COLO829 (cell line): Measurements from ENCODE around the gene EML6.

ENCODE experiments used
- DNase-seq: peaks from one replicate; pipeline ENCODE4 v3.0.0; 2012; ENCODE audit warnings: low spot score

EML6 gene

DNA sequence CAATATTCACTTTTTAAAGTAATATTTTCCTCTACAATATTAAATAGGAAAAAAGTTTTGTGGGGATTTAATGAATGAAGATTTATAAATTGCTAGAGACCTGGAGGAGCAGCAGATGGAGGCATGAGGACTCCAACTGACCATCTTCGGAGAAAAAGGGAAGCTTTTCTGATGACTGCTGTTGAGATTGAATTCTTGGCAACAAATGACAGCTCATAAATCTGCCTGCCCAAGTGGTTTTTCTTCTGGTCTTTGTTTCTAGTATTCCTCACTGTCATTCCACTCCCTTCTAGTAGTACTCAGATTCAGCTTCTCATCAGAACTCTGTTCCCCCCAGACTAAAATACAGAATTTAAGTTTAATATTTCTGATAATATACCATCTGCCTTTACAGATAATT lies 157.0 kb downstream of the EML6 start:
- no peak for DNase-seq

DNA sequence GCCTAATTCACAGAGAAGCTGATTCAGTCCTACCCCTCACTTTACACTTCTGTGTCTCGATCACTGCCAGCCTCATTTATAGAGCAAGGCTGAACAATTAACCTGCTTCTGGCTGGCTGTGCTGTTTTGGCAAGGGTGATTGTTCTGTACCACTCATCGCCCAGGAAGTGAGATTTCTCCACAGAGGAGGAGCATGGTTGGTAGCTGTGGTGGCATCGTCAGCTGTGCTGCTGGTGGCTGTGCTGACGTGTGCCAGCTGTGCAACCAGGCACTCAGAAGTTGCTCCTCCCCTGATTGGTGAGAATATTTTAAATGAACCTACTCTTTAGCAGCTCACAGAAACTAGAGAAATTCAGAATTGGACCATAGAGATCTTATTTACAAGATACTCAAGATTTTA lies 158.3 kb downstream of the EML6 start:
- DNase-seq = no peak

DNA sequence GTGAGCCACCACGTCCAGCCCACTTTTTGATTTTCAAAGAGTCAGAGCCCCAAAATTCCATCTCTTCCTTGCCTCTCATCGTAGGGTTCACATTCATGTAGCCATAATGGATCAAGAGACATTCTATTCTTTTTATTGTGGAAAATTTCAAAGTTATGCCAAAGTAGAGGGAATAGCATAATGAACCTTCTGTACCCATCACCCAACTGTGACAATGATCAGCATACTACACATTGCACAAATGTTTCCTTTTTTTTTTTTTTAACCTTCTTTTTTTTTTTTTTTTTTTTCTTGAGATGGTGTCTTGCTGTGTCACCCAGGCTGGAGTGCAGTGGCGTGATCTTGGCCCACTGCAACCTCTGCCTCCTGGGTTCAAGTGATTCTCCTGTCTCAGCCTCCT lies 162.4 kb downstream of the EML6 start:
- DNase-seq = no peak

DNA sequence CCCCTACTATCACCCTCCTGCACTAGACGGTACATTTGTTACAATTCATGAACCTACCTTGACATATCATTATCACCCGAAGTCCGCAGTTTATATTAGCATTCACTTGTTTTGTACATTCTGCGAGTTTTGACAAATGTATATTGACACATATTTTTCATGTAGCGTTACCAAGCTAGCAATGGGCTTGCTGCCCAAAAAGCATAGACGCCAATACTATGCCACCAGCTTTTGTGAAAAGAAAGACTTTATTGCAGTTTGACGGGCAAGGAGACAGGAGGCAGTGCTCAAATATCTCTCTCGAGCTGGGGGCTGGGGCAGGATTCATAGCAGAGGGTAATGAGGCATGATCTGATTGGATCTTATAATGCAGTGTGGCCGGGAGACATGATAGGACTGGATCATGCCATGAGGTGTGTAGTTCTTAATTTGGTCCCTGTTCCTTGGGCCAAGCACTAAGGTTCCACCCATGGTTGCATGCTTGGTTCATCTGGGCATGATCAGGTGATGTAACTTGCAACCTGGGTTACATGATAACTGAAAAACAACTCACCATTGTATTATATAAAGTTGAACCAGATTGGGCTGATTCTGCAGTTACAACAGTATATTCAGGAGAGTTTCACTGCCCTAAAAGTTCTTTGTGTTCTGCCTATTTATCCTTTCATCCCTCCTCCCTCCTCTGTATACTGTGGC lies 164.5 kb downstream of the EML6 start:
- no peak for DNase-seq

DNA sequence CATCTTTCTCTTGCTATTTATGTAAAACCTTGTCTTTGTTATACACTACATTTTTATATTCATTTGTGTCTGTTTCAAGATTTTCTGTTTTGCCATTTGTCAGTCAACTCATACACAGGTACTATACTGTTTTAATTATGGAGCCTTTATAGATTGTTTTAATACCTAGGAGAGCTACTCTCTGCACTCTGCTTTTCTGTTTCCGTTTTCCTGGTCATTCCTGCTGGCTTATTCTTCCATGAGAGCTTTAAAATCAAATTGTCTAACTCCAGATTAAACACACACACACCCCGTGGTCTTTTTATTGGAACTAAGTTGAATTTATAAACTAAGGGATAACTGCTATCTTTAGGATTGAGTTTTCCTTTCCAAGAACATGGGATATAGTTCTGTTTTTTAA lies 165.6 kb downstream of the EML6 start:
- no peak for DNase-seq

DNA sequence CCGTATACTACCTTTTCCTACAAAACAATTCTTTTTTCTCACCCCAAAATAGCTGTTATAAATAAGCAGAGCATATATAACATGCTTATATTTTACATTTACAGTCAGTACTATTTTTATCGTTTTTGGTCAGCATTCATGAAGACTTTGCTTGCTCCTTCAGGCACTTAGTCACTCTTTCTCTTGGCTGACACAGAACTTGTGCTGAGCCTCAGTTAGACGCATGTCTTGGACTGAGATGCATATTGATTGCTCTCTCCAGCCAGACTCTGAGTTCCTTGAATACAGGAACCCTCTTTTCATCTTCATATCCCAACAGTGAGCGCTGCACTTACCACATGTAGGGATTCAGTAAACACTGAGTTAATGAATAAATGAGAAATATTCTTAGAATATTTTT lies 168.4 kb downstream of the EML6 start:
- DNase-seq = no peak

DNA sequence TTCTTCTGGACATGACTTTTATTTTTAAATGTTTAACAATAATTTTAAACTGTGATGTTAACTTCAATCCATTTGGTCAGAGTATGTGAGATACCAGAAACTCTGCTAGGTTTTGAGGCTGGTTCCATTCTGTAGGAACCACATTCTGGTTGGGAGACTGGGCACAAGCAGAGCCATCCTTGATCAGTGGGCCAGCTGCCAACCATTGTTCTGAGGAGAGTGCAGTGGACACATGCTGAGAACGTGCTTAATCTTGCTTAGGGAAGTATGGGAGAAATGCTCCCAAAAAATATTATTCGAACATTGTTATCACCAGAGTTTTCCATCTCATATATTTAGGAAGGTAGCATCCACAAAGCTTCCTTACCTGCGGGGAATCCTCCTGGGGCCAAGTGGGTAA lies 171.0 kb downstream of the EML6 start:
- DNase-seq = no peak

DNA sequence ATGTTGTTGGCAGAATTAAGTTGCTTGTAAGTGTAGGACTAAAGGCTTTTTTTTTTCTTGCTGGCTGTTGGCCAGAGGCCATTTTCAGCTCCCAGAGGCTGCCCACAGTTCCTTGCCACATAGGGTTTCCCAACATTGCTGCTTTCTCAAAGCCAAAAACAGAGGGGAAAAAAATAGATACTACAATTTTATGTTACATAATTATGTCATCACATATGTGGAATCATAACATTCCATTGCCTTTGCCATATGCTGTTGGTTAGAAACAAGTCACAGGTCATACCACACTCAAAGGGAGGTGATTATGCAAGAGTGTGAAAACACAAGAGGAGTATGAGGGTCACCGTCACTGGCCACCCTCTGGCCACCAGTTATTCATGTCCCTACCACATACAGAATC lies 172.3 kb downstream of the EML6 start:
- no peak for DNase-seq

DNA sequence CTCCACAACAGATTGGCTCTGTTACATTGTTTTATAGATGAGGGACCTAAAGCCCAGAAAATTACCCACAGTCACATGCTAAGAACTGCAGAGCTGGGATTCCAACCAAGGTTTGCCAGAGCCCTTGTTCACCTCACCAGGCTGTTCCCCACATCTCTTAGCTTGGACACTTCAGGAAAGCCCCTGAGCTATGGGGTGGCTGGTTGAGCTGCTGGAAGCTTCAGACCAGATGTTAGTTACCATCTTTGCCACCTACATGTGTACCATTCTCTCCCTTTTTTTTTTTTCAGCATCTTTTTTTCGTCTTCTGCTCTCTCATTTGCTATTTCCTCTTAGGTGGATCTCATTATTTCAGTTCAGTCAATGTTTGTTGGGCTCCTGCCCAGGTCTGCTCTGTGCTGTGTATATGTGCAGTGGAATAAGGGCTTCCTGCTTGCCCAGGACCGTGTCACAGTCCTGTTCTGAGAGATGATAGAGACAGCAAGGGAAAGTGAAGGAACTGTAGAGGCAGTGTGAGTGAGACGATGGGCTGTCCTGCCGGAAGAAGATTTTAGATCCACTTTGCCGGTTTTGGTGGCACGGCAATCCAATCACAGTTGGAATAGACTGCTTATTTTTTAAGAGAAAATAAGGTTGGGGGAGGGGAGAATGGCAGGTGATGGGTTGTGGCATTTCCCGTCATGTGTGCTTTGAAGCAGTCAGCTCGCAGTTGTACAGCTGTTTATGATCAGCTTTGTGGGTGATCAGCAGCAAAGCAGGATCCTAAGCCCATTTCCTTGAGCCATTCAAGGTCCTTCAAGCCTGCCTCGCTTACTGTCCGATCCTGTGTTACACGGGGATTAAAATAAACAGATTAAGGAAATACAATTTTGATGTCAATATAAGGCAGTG lies 174.2 kb downstream of the EML6 start:
- DNase-seq = no peak

DNA sequence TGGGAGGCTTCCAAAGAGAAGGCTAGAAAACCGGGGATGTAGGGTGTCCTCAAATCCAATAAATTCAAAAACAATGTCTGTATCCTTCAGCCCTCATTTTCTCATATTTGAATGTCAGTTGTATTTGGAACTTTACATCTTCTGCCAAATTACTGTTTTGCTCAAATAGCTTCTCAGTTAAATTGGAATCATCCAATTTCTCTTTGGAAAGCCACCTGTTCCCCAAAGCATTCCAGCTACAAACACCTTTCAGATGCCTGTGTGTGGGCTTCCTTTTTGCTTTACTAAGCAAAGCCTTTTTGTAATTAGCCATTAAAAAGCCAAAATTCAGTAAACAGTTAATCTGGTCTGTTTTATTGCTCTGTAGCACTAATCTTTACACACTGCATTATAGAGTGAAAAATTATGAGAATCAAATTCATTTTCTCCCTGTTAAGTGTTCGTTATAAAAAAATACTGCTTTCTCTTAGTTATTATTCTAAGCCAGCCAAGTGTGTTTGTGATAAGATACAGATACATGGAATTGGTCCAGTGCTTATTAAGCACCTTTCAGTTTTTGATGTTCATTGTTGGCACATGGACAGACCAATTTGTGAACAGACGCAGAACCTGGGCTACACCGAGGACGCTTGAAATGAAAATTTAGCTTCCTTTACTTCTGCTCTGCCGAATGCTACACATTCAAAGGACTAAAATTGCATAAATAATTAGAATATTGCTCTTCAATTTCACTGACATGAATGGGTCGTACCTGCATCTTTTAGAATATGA lies 175.2 kb downstream of the EML6 start:
- no peak for DNase-seq

DNA sequence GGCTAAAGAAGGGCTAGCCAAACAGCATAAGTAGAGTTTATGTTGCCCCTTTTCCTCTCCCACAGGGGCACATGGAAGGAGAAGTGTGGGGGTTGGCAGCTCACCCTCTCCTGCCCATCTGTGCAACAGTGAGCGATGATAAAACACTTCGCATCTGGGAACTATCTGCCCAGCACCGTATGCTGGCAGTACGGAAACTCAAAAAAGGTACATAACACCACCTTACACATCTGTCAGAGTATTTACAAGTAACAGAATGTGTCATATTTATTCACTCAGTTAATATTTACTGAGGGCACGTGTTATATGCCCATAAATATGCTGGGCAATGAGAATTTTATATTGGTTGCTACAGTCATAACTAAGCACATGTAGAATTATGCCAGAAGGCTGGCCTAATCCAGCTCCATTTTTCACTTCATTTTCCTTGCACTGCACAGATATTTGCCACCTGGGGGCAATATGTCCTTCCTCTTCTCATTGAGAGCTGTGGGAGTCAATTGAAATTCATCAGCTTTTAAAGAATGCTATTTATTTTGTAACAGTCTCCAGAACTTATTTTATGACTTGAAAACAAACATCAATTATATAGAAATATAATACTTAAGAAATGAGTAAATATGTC lies 176.2 kb downstream of the EML6 start:
- peak; percentile 43 for DNase-seq

DNA sequence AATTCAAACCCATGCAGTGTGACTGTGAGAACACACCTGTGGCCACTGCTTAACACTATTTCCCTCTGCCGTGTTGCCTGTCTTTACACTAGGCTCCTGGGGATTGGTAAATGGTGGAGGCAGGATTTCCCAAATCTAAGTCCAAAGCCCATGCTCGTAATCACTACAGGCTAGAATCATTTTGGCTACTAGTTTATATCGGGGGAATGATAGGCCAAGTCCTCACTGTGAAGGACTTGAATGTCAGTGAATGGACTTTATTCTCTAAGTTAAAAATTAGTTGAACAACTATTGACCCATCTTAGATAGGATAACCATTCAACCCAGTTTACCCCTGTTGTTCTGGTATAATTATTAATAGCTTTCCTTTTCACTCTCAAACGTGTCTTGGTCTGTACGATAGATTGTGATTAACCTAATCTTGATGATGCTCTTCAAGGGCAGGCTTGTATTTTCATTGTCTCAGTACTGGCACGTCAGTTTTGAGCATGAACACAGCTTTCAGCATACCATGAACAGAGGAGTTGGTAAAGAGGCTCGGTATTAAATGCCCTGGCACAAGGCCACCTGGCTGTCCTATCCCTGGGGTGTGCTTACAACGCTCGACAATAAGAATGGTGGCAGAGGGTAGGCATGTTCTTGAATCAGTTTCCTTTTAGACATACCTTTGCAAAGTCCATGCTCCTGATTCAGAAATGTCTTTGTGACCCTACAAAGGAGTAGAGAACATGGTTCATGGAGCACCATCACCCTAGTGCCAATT lies 177.9 kb downstream of the EML6 start:
- no peak for DNase-seq

DNA sequence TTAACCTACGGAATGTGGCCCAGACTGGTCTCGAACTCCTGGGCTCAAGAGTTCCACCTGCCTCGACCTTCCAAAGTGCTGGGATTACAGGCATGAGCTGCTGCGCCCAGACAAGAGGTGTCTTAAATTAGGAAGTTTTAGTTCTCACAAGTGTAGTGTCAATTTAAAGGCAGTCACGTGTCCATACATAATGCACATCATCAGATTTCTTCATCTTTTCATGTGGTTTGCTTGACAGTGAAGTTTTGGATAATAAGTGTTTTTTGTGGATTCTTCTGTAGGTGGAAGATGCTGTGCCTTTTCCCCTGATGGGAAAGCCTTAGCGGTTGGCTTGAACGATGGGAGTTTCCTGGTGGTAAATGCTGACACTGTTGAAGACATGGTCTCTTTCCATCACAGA lies 179.3 kb downstream of the EML6 start:
- DNase-seq = no peak

DNA sequence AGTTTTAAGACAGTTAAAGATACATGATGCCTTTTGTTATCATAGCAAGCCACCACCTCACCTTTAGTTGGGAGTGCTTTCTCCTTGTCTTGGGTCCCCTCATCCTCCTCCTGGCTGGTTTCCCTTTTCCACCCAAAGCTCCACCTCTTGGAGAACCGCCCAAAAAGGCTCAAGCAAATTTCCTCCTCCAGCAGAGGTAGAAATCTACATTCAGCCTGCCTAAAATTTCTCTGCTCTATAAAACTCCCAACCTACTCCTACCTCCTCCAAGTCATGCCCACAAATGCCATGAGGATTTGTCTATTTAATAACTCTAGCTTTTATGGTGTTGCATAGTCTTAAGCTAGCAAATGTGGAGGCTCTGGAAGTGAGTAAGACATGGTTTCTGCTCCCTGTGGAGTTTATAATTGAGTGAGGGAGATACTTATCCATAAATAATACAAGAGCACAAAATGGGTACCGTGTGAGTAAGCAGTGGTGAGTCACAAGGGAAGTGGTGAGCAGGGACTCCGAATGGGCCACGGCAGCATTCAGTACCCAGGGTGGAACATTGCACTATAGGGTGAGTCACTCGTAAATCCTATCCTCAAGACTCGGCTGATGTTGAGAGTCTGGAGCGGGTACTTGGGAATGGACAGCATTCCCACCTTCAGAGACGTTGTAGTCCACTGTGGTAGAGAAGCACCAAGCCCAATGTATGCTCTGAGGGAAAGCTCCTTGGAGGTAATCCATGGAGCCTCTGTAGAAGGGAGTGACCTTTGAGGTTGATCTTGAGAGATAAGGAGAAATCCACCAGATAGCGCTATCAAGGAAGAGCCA lies 180.5 kb downstream of the EML6 start:
- peak; percentile 92 for DNase-seq

DNA sequence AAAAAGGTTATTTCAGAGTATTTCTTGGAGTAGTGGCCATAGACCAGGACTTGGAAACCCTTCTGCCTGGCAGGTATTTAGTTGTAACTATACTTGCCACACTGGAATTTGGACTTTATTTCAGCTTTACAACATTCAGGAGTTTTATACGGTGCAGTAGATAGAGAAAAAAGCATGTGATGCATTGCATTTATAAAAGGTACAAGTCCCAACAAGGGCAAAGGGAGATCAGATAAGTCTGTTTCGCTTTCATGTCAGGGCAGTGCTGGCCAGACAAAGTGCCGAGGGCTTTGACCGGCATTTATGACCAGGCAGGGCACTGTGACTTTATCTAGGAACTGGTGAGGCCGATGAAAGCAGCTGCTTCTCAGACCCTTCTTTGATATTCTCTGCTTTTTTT lies 181.4 kb downstream of the EML6 start:
- DNase-seq = no peak

DNA sequence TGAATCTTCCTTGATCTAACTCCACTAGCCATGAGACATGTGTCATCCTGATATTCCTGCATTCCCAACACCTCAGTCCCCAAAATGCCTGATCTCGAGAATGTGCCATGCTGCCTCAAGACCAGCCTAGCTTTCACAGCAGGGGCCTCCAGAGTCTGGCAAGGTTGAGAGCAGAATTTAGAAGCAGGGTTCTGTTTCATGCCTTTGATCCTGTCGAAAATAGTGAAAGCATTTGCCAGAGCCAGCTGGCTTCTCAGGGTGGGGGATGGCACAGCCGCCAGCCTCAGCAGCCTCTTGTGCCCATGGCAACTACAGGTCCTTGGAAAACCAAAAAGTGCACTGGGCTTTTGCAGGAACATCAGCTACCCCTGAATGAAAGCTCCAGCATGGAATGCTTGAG lies 183.3 kb downstream of the EML6 start:
- no peak for DNase-seq

DNA sequence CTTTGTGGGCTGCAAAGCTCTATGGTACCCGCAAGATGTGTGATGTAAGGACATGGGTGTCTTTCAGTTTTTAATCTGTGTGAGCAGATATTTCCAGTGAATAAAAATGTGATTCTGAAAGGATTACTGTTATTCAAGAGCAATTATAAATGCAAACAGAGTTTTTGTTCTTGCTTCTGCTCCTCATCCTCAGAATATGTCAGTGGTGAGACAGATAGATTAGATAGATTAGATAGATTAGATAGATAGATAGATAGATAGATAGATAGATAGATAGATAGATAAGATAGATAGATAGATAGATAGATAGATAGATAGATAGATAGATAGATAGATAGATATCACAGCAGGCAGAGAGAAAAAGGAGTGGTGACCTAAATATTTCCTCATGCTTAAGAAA lies 184.2 kb downstream of the EML6 start:
- DNase-seq = no peak

DNA sequence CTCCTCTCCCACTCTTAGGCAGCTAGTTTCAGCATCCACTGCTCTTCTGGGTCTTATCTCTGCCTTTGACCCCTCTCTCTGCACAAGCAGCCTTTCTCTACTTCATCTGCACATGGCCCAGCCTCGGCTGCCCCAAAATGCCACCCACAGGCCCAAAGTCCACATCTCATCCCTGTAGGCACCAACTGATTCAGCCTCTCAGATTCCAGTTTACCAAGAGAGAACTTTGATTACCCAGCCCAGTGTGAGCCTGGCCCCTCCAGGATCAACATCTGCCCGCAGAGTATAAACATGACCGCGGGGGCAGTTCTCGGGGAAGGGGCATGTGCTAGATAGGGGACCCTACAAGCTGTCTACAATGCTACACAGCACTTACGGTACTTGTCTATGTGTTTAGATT lies 185.1 kb downstream of the EML6 start:
- DNase-seq = no peak

DNA sequence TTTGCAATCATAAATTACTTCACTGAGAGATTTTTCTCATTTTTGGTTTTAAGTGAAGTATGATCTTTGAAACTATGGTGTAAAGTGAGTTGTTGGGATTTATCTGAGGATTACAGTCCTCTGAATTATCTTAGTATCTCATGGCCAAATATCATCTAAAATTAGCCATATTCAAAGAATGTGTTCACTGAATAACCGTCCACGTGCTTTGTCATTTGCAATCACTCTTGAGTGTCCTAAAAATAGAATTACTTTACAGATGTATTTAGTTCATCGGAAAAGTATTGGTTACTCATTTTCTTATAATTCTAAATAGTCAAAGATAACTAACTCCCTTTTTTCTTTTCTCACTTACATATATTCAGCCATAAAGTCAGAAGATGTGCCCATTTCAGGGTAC lies 185.5 kb downstream of the EML6 start:
- DNase-seq = no peak

DNA sequence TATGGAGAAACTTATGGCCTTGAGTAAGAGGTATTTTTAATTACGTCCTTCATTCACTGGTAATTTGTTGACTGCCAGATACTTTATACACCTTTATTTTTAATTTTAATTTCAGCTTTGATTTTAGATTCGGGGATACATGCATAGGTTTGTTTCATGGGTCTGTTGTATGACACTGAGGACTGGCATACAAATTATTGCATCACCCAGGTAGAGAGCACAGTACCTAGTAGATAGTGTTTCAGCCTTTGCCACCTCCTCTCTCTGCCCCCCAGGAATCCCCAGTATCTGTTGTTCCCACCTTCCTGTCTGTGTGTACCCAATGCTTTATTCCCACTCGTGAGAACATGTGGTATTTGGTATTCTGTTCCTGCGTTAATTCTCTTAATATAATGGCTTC lies 188.8 kb downstream of the EML6 start:
- no peak for DNase-seq

DNA sequence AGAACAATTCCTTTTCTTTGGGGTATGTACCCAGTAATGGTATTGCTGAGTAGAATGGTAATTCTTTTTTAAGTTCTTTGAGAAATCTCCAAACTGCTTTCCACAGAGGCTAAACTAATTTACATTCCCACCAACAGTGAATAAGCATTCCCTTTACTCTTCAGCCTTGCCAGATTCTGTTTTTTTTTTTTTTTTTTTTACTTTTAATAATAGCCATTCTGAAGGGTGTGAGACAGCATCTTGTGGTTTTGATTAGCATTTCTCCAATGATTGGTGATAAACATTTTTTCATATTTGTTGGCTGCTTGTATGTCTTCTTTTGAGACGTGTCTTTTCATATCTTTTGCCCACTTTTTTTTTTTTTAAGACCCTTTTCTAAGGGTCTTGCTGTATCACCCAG lies 189.4 kb downstream of the EML6 start:
- no peak for DNase-seq
